ENCODE measurements around the gene IL25. TPM values are rescaled to one million over a fixed set of nuclear protein-coding genes. Genes with fewer than 3 reads are reported as not detected.

The IL25 gene
- total and polyA plus RNA-seq, 2 of the 13 experiments (the other 11 are each of a cell fraction or from before 2014, with no cell fraction given), result not detected

- no peak for TF ChIP-seq ZNF776 (CRISPR knock-in tag; IDR thresholded peaks at IDR 0.05)
- no peak for TF ChIP-seq HNRNPH1 (optimal IDR thresholded peaks at IDR 0.05; ENCODE audit: low read depth, low read length)
- TF ChIP-seq ZNF441 (CRISPR knock-in tag; IDR thresholded peaks at IDR 0.05; ENCODE audit: borderline replicate concordance), result no peak
- no peak for TF ChIP-seq LCORL (IDR thresholded peaks at IDR 0.05)
- no peak for TF ChIP-seq LCORL (CRISPR knock-in tag; IDR thresholded peaks at IDR 0.05)
- TF ChIP-seq HMG20B (CRISPR knock-in tag; conservative IDR thresholded peaks at IDR 0.05), result no peak
- TF ChIP-seq HDAC1 (CRISPR knock-in tag; IDR thresholded peaks at IDR 0.05), result no peak
- no peak for TF ChIP-seq ELK4 (CRISPR knock-in tag; IDR thresholded peaks at IDR 0.05; ENCODE audit: borderline replicate concordance)
- no peak for TF ChIP-seq ZNF275 (CRISPR knock-in tag; IDR thresholded peaks at IDR 0.05; ENCODE audit: borderline replicate concordance)
- no peak for TF ChIP-seq ZNF234 (CRISPR knock-in tag; conservative IDR thresholded peaks at IDR 0.05)
- no peak for TF ChIP-seq TARDBP (CRISPR knock-in tag; IDR thresholded peaks at IDR 0.05)
- no peak for TF ChIP-seq AGO1 (IDR thresholded peaks at IDR 0.05; ENCODE audit: low read depth, low read length, poor library complexity, severe bottlenecking)
- TF ChIP-seq ZHX1 (CRISPR knock-in tag; IDR thresholded peaks at IDR 0.05; ENCODE audit: low read depth), result no peak
- TF ChIP-seq ZNF652 (CRISPR knock-in tag; IDR thresholded peaks at IDR 0.05; ENCODE audit: borderline replicate concordance, low read depth), result no peak
- no peak for TF ChIP-seq HBP1 (CRISPR knock-in tag; IDR thresholded peaks at IDR 0.05; ENCODE audit: low read depth)
- TF ChIP-seq HDAC2 (CRISPR knock-in tag; IDR thresholded peaks at IDR 0.05), result no peak
- TF ChIP-seq SIN3B (IDR thresholded peaks at IDR 0.05; ENCODE audit: low read length), result no peak
- TF ChIP-seq ZNF337 (CRISPR knock-in tag; IDR thresholded peaks at IDR 0.05; ENCODE audit: borderline replicate concordance, low read depth), result no peak
- TF ChIP-seq ZNF329 (CRISPR knock-in tag; IDR thresholded peaks at IDR 0.05; ENCODE audit: low read depth), result no peak
- TF ChIP-seq ZMYM2 (CRISPR knock-in tag; IDR thresholded peaks at IDR 0.05), result no peak
- TF ChIP-seq ELF4 (CRISPR knock-in tag; IDR thresholded peaks at IDR 0.05; ENCODE audit: borderline replicate concordance), result no peak
- TF ChIP-seq IRX3 (CRISPR knock-in tag; IDR thresholded peaks at IDR 0.05; ENCODE audit: borderline replicate concordance, low read depth), result 0 out of 2 replicates have a peak, but pooled peaks have one; percentile 33
- no peak for TF ChIP-seq SRY (CRISPR knock-in tag; IDR thresholded peaks at IDR 0.05)
- no peak for TF ChIP-seq ZBTB8A (CRISPR knock-in tag; IDR thresholded peaks at IDR 0.05; ENCODE audit: borderline replicate concordance, low read depth)
Measured at GRCh38 chr14:23326491-23327332, 45.9 kb upstream of the IL25 start (continued).

Data from HepG2 (cell line).